ENCODE data around the gene RNFT2.

- TF ChIP-seq POLR2A (IDR thresholded peaks at IDR 0.05; ENCODE audit: low read length) (no peak), GATA1 (IDR thresholded peaks at IDR 0.05; ENCODE audit: low read depth, low read length) (no peak)
Measured at GRCh38 chr12:116703214-116703795, 34.8 kb upstream of the RNFT2 start.

All from erythroblast (primary cell).